Nephron (organoid): ENCODE data around the gene ZNF281.
A peak's percentile ranks its signal among the peaks of the same experiment; 100 is the strongest.
"Not testable (repeated sequence)": the region's sequence is repeated elsewhere in the genome, so short reads cannot be mapped to it uniquely, and the experiment has no call there.

ENCODE experiments used
- H3K27ac Mint-ChIP-seq, 3 experiments: 2 replicates each; pipeline ENCODE4 v1.8.0; 2020; ENCODE audit warnings: mixed read lengths in 3 of 3, mild to moderate bottlenecking in 2 of 3, moderate library complexity in 1 of 3
- H3K27me3 Mint-ChIP-seq: 2 replicates; pipeline ENCODE4 v1.8.0; 2021; ENCODE audit warnings: low read depth, mild to moderate bottlenecking, moderate library complexity, mixed read lengths
- H3K36me3 Mint-ChIP-seq: 2 replicates; pipeline ENCODE4 v1.8.0; 2020; ENCODE audit warnings: low read depth, mixed read lengths
- H3K4me1 Mint-ChIP-seq: 2 replicates; pipeline ENCODE4 v1.8.0; 2020; ENCODE audit warnings: mixed read lengths
- H3K4me3 Mint-ChIP-seq, 3 experiments: 2 replicates each; pipeline ENCODE4 v1.8.0; 2020; ENCODE audit warnings: mild to moderate bottlenecking in 3 of 3, mixed read lengths in 3 of 3, moderate library complexity in 2 of 3
- H3K9me3 Mint-ChIP-seq: 2 replicates; pipeline ENCODE4 v1.8.0; 2020; ENCODE audit warnings: mixed read lengths
- TF ChIP-seq, protein P1 (sequence below), 3 experiments: fragments of 200-600 bp; sonication (generic); IDR thresholded peaks; one replicate each; pipeline ENCODE4 v1.5.0; 2021; ENCODE audit warnings: antibody characterized with exemption in 3 of 3; ENCODE audit not compliant: unreplicated experiment in 3 of 3

ZNF281 gene

DNA sequence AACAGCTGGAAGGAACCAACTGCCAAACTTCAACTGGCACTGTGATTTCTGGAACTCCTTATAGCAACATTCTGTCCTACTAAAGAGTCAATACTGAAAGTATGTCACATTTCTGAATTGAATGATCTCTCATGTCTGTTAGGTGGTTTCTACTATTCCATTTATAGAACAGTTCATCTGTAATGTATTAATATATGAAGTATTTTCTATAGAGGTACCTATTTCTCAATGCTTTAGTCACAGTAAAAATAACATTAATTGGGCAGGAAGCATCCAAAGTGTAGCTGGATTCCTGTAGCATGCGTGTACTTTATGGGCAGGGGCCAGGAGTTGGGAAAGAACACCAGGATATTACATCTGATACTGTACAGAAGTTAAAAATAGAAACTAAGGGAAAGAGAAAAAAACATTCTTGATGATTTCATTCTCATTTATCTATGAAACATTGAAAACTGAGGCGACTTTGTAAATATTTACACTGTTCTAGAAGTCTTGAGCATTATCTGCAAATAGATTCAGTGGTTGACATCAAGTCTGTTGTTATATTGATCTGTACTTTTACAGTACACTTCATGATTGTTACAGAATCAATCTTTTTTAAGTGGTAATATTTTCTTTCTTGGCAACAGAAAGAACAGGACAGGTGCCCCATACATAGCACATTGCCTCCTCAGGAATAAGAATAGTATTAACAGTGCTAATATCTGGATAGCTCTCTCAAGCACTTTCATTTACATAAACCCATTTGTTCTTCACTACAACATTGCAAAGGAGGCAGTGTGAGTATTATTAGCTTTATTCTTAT, 6.2 kb upstream of the ZNF281 start:
- Mint-ChIP-seq H3K27ac (peak overlapping the region in 1 of 3 experiments; percentile 59), H3K36me3 (no peaks in the 10 kb centered on the region), H3K9me3 (no peaks in the 10 kb centered on the region), H3K27me3 (peaks cover 9% of the 10 kb centered on the region), H3K4me1 (peaks cover 11% of the 10 kb centered on the region), H3K4me3 (no peak overlapping the region)
- TF ChIP-seq, protein P1, sequence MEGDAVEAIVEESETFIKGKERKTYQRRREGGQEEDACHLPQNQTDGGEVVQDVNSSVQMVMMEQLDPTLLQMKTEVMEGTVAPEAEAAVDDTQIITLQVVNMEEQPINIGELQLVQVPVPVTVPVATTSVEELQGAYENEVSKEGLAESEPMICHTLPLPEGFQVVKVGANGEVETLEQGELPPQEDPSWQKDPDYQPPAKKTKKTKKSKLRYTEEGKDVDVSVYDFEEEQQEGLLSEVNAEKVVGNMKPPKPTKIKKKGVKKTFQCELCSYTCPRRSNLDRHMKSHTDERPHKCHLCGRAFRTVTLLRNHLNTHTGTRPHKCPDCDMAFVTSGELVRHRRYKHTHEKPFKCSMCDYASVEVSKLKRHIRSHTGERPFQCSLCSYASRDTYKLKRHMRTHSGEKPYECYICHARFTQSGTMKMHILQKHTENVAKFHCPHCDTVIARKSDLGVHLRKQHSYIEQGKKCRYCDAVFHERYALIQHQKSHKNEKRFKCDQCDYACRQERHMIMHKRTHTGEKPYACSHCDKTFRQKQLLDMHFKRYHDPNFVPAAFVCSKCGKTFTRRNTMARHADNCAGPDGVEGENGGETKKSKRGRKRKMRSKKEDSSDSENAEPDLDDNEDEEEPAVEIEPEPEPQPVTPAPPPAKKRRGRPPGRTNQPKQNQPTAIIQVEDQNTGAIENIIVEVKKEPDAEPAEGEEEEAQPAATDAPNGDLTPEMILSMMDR (IDR thresholded peaks at IDR 0.05; ENCODE audit: unreplicated experiment in 3 of 3): no peak

DNA sequence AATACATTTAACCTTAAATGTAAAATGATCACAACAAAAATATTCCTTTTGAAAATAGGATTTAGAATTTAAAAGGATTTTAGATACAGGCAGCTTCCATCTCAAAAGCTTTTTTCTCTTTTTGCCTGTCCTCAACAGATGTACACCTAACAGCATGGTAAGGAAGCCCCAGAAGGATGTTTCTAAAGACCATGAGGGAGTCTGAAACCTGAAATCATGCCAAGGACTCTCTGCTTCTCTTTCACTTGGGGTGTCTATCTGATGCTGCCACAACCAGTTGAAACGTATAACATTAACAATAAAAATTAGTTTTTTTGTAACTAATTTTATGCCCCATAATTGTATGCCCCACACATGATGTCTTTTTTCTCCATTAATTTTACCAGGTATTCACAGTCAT, 5.4 kb upstream of the ZNF281 start:
- Mint-ChIP-seq H3K27me3 (peaks cover 11% of the 10 kb centered on the region), H3K9me3 (no peaks in the 10 kb centered on the region), H3K4me1 (peaks cover 12% of the 10 kb centered on the region), H3K27ac (peak overlapping the region in 2 of 3 experiments; percentile 13 to 59), H3K36me3 (no peaks in the 10 kb centered on the region), H3K4me3 (no peak overlapping the region)
- TF ChIP-seq, protein P1 (IDR thresholded peaks at IDR 0.05; ENCODE audit: unreplicated experiment in 3 of 3): no peak

DNA sequence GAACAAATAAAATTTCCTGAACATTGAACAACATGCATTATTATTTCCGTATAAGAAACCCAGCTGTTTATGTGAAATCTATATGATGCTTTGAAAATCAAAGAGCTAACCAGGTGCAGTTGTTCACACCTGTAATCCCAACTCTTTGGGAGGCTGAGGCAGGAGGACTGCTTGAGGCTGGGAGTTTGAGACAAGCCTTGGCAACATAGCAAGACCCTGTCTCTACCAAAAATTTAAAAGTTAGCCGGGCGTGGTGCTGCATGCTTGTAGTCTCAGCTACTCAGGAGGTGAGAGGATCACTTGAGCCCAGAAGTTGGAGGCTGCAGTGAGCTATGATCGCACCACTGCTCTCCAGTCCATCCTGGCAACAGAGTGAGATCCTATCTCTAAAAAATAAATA, 4.8 kb upstream of the ZNF281 start:
- Mint-ChIP-seq H3K36me3 (peaks cover 4% of the 10 kb centered on the region), H3K27me3 (peaks cover 14% of the 10 kb centered on the region), H3K27ac (no peak overlapping the region), H3K9me3 (no peaks in the 10 kb centered on the region), H3K4me1 (peaks cover 17% of the 10 kb centered on the region), H3K4me3 (no peak overlapping the region)
- TF ChIP-seq, protein P1 (IDR thresholded peaks at IDR 0.05; ENCODE audit: unreplicated experiment in 3 of 3): no peak

DNA sequence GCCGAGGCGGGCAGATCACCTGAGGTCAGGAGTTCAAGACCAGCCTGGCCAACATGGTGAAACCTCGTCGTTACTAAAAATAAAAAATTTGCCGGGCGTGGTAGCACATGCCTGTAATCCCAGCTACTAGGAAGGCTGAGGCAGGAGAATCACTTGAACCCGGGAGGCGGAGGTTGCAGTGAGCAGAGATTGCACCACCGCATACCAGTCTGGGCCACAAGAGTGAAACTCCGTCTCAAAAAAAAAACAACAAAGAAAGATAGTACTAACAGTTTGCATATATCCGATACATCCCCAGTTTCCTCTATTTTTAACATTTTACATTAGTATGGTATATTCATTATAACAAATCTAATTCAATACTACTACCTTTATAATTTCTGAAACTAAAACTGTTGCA, 3.9 kb upstream of the ZNF281 start:
- H3K27ac Mint-ChIP-seq, H3K36me3 Mint-ChIP-seq, H3K9me3 Mint-ChIP-seq, H3K4me3 Mint-ChIP-seq: not testable (repeated sequence)
- peaks cover 22% of the 10 kb centered on the region for H3K4me1 Mint-ChIP-seq
- H3K27me3 Mint-ChIP-seq: peaks cover 14% of the 10 kb centered on the region

DNA sequence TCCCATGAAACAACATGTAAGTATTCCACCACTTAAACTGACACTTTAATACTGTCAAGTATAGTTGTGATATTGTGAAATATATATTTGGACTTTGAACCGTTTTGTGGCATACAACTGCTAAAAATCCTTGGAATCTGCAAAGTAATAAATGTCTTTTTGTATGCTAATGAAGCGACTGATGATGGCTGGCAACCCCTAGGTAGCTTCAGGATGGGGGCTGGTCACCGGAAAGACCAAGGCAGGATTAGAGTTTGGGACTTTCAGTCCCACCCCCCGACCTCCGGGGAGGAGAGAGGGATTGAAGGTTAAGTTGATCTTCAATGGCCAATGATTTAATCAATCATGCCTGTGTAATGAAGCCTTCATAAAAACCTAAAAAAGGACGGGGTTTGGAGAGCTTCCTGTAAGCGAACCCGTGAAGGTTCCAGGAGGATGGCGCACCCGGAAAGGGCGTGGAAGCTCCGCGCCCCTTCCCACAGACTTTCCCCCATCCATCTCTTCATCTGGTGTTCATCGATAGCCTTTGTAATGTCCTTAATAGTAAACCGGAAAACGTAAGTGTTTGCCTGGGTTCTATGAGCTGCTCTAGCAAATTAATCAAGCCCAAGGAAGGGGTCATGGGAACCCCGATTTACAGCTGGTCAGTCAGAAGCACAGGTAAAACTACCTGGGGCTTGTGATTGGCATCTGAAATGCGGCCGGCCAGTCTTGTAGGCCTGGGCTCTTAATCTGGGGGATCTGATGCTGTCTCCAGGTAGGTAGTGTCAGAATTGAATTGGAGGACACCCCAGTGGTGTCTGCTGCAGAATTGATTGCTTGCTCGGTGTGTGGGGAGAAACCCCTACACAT, 1.8 kb upstream of the ZNF281 start:
- Mint-ChIP-seq H3K27me3 (peaks cover 18% of the 10 kb centered on the region), H3K27ac (peak overlapping the region in 1 of 3 experiments; percentile 11), H3K36me3 (peaks cover 31% of the 10 kb centered on the region), H3K4me3 (peak overlapping the region; percentile 54 to 76 (median 68)), H3K9me3 (no peaks in the 10 kb centered on the region), H3K4me1 (peaks cover 38% of the 10 kb centered on the region)
- TF ChIP-seq, protein P1 (IDR thresholded peaks at IDR 0.05; ENCODE audit: unreplicated experiment in 3 of 3): no peak

DNA sequence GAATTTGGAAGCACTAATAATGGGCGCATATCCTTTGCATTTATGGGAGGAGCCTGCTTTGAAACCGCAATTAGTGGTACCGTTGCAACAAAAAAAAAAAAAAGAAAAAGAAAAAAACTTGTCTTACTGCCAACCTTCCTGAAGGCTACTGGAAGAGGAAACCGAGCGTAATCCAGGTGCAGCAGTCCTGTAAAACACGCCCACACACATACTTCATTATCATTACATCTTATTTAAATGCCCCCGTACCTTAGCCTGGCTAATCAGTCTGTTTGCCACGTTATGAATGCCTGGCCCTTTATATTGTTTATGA, 686 bp upstream of the ZNF281 start:
- Mint-ChIP-seq H3K4me1 (peaks cover 42% of the 10 kb centered on the region), H3K9me3 (peaks cover 2% of the 10 kb centered on the region), H3K36me3 (peaks cover 42% of the 10 kb centered on the region), H3K27ac (peak overlapping the region; percentile 78 to 97 (median 91)), H3K4me3 (peak overlapping the region; percentile 91 to 98 (median 94)), H3K27me3 (peaks cover 18% of the 10 kb centered on the region)
- TF ChIP-seq, protein P1 (IDR thresholded peaks at IDR 0.05; ENCODE audit: unreplicated experiment in 3 of 3): no peak
